ENCODE results near the gene NAALADL2.

The NAALADL2 gene

DNA sequence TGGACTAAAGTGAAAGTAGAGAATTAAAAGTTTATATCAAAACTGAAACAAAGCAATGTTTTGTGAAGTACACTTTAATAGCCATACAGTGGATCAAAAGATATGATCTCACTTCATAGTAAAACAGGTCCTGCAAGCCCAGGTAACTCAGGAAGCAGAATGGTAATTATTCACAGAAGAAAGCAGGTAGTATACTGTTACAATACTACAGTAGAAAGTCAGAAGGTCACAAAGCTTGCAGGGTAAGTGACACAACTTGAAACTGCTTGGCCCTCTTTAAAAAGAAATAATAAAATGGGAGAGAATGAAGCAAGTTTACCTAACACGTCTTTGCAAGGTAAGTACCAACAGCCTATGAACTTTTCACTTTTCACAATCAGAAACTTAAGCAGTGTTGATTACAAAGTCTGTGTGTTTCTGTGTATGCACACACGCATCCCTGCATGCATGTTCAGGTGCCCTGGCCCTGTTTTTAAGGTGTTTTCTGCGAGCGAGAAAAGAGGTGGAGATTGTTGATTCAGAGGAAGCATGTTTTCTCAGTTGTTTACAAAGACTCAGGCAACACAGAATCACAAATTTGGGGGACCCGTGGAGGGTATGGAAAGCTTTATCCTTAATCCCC, at the start of gene NAALADL2:
TSS of gene NAALADL2 (plus strand) at position 221 of the 622 bp plus-strand sequence.
- TF ChIP-seq, protein P1, sequence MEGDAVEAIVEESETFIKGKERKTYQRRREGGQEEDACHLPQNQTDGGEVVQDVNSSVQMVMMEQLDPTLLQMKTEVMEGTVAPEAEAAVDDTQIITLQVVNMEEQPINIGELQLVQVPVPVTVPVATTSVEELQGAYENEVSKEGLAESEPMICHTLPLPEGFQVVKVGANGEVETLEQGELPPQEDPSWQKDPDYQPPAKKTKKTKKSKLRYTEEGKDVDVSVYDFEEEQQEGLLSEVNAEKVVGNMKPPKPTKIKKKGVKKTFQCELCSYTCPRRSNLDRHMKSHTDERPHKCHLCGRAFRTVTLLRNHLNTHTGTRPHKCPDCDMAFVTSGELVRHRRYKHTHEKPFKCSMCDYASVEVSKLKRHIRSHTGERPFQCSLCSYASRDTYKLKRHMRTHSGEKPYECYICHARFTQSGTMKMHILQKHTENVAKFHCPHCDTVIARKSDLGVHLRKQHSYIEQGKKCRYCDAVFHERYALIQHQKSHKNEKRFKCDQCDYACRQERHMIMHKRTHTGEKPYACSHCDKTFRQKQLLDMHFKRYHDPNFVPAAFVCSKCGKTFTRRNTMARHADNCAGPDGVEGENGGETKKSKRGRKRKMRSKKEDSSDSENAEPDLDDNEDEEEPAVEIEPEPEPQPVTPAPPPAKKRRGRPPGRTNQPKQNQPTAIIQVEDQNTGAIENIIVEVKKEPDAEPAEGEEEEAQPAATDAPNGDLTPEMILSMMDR (conservative IDR thresholded peaks at IDR 0.05; ENCODE audit: control insufficient read depth, insufficient read depth, low read depth, low read length) = no peak
- DNase-seq (ENCODE audit: low read depth) = no peak

DNA sequence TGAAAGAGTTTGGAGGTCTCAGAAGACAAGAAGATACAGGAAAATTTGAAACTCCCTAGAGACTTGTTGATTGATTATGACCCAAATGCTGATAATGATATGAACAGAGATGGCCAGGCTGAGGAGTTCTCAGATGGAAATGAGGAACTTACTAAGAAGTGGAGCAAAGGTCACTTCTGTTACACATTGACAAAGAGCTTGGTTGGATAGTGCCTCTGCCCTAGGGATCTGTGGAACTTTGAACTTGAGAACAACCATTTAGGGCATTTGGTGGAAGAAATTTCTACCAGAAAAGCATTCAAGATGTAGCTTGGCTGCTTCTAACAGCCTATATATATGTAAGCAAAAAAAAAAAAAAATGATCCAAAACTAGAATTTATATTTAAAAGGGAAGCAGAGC, 48.9 kb upstream of the NAALADL2 start:
- TF ChIP-seq, protein P1 (conservative IDR thresholded peaks at IDR 0.05; ENCODE audit: control insufficient read depth, insufficient read depth, low read depth, low read length) = no peak
- no peak for DNase-seq (ENCODE audit: low read depth)
- H3K4me3 ChIP-seq (ENCODE audit: control insufficient read depth, low read depth, low read length) = no peak overlapping the region

More for the DNA sequence above, at the start of gene NAALADL2:
- no peak within 1 kb of the TSS for H3K4me3 ChIP-seq (ENCODE audit: control insufficient read depth, low read depth, low read length)

- DNase-seq (ENCODE audit: low read depth) = no peak
- no peak overlapping the region for H3K4me3 ChIP-seq (ENCODE audit: control insufficient read depth, low read depth, low read length)
- TF ChIP-seq, protein P1 (conservative IDR thresholded peaks at IDR 0.05; ENCODE audit: control insufficient read depth, insufficient read depth, low read depth, low read length) = no peak
Observed at GRCh38 chr3:174812172-174812862, 46.8 kb upstream of the NAALADL2 start.

- H3K4me3 ChIP-seq (ENCODE audit: control insufficient read depth, low read depth, low read length) = no peak overlapping the region
- DNase-seq (ENCODE audit: low read depth) = no peak
- TF ChIP-seq, protein P1 (conservative IDR thresholded peaks at IDR 0.05; ENCODE audit: control insufficient read depth, insufficient read depth, low read depth, low read length) = no peak
Observed at GRCh38 chr3:174815750-174816149, 43.4 kb upstream of the NAALADL2 start.

DNA sequence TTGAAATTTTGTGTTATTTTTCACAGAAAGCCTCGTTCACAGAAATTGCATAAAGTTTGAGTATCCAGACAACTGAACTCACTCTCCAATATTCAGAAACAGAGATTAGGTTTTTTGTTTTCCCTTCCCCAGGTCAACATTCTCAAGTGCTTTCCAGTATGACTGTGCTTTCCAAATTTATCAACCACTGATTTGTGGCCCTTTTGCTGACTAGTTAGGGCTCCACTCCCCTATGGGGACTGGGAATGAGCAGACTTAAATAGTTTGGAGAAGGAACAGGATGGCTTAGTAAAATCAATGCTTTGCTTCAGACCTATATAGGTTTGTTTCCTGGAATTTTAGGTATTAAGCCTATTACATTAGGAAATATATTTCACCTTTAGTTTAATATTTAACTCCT, 38.2 kb upstream of the NAALADL2 start:
- no peak overlapping the region for H3K4me3 ChIP-seq (ENCODE audit: control insufficient read depth, low read depth, low read length)
- no peak for DNase-seq (ENCODE audit: low read depth)
- TF ChIP-seq, protein P1 (conservative IDR thresholded peaks at IDR 0.05; ENCODE audit: control insufficient read depth, insufficient read depth, low read depth, low read length) = no peak

DNA sequence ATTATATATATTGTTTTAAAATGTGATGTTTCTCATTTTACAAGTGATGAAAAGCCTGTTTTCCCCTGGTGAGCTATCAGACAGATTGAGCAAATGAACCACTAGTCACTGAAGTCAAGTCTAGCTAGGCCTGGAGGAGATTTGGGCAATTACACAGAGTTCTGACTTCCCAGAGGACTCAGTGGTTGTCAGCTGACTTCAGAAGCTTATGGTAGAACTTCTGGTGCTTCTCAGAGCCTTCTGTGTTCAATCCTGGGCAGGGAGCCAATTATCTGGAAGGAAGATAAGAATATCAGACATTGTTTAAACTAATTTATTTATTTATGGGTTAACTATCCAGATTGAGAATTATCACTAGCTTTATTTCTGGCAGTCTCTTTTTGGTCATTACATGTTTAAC, 37.7 kb upstream of the NAALADL2 start:
- DNase-seq (ENCODE audit: low read depth) = peak; percentile 8

More for the DNA sequence above, 37.7 kb upstream of the NAALADL2 start:
- no peak overlapping the region for H3K4me3 ChIP-seq (ENCODE audit: control insufficient read depth, low read depth, low read length)
- TF ChIP-seq, protein P1 (conservative IDR thresholded peaks at IDR 0.05; ENCODE audit: control insufficient read depth, insufficient read depth, low read depth, low read length) = no peak

Data from fibroblast of mammary gland (primary cell).